Measurements from ENCODE around the gene ERLIN1. TPM values are rescaled to one million over a fixed set of nuclear protein-coding genes. Genes with fewer than 3 reads are reported as not detected.

Gene ERLIN1
- total RNA-seq, 1 experiment from 2014 or later: 23.5 TPM

- DNase-seq (ENCODE audit: low spot score) (no peak), ATAC-seq (no peak)
- Mint-ChIP-seq H3K9me3 (no peaks in the 10 kb centered on the region), H3K36me3 (peaks cover 42% of the 10 kb centered on the region), H3K27me3 (ENCODE audit: low read depth) (no peaks in the 10 kb centered on the region), H3K4me3 (no peak overlapping the region), H3K4me1 (no peaks in the 10 kb centered on the region), H3K27ac (no peak overlapping the region)
- CTCF ChIA-PET: no interaction called here
- POLR2A ChIA-PET: no interaction called here
- TF ChIP-seq MAX (CRISPR knock-in tag; IDR thresholded peaks at IDR 0.05) (no peak), TCF7 (CRISPR knock-in tag; IDR thresholded peaks at IDR 0.05; ENCODE audit: low read depth) (no peak)
These were observed 6.5 kb upstream of the ERLIN1 start for GRCh38 chr10:100192350-100192749.

- TF ChIP-seq ZNF232 (CRISPR knock-in tag; IDR thresholded peaks at IDR 0.05) (peak; percentile 15), MYBL2 (CRISPR knock-in tag; IDR thresholded peaks at IDR 0.05) (no peak), ELF4 (CRISPR knock-in tag; IDR thresholded peaks at IDR 0.05; ENCODE audit: low read depth) (0 out of 2 replicates have a peak, but pooled peaks have one; percentile 0)
- Mint-ChIP-seq H3K27me3 (ENCODE audit: low read depth) (no peaks in the 10 kb centered on the region), H3K36me3 (peaks cover 36% of the 10 kb centered on the region), H3K4me1 (peaks cover 17% of the 10 kb centered on the region), H3K4me3 (peak overlapping the region; percentile 91), H3K27ac (peak overlapping the region; percentile 89), H3K9me3 (no peaks in the 10 kb centered on the region)
- POLR2A ChIA-PET: interaction anchor here (0.6 kb wide), 1 partner anchor 187 kb away, joined by 4 read pairs; no protein-coding TSS in a partner anchor
- DNase-seq (ENCODE audit: low spot score) (peak; percentile 16), ATAC-seq (peak; percentile 41)
- CTCF ChIA-PET: no interaction called here
These were observed 704 bp upstream of the ERLIN1 start for GRCh38 chr10:100186253-100187212.

GRCh38 chr10:100184840-100185239, 989 bp downstream of the ERLIN1 start:
- ATAC-seq (no peak), DNase-seq (ENCODE audit: low spot score) (no peak)
- Mint-ChIP-seq H3K36me3 (peaks cover 27% of the 10 kb centered on the region), H3K27me3 (ENCODE audit: low read depth) (no peaks in the 10 kb centered on the region), H3K9me3 (no peaks in the 10 kb centered on the region), H3K4me3 (peak overlapping the region; percentile 91), H3K4me1 (peaks cover 17% of the 10 kb centered on the region), H3K27ac (no peak overlapping the region)
- ChIA-PET CTCF (interaction anchor here (0.6 to 0.9 kb wide), 2 partner anchors 139 to 290 kb away, joined by 3 read pairs; no protein-coding TSS in a partner anchor), POLR2A (no interaction called here)
- TF ChIP-seq EMX1 (CRISPR knock-in tag; IDR thresholded peaks at IDR 0.05): no peak
- no peak for TF ChIP-seq JUN (CRISPR knock-in tag; IDR thresholded peaks at IDR 0.05)
- TF ChIP-seq FOXP4 (CRISPR knock-in tag; IDR thresholded peaks at IDR 0.05): no peak
- TF ChIP-seq CREM (CRISPR knock-in tag; IDR thresholded peaks at IDR 0.05): no peak
- TF ChIP-seq ZNF425 (CRISPR knock-in tag; conservative IDR thresholded peaks at IDR 0.05): no peak
- no peak for TF ChIP-seq PREB (CRISPR knock-in tag; IDR thresholded peaks at IDR 0.05; ENCODE audit: borderline replicate concordance)
- TF ChIP-seq E2F1 (CRISPR knock-in tag; IDR thresholded peaks at IDR 0.05): no peak
- TF ChIP-seq E2F4 (CRISPR knock-in tag; IDR thresholded peaks at IDR 0.05; ENCODE audit: borderline replicate concordance, low read depth): no peak
- TF ChIP-seq ZNF512 (CRISPR knock-in tag; IDR thresholded peaks at IDR 0.05; ENCODE audit: borderline replicate concordance): no peak
- TF ChIP-seq USF2 (CRISPR knock-in tag; IDR thresholded peaks at IDR 0.05): no peak
- no peak for TF ChIP-seq ZNF396 (CRISPR knock-in tag; IDR thresholded peaks at IDR 0.05; ENCODE audit: borderline replicate concordance)
- no peak for TF ChIP-seq ZNF219 (CRISPR knock-in tag; IDR thresholded peaks at IDR 0.05; ENCODE audit: borderline replicate concordance)
- no peak for TF ChIP-seq GABPB1 (CRISPR knock-in tag; IDR thresholded peaks at IDR 0.05)
- TF ChIP-seq CBFB (CRISPR knock-in tag; IDR thresholded peaks at IDR 0.05; ENCODE audit: low read depth): no peak

All from WTC11 (cell line).